ENCODE data around the gene SMYD3.

Gene SMYD3

DNA sequence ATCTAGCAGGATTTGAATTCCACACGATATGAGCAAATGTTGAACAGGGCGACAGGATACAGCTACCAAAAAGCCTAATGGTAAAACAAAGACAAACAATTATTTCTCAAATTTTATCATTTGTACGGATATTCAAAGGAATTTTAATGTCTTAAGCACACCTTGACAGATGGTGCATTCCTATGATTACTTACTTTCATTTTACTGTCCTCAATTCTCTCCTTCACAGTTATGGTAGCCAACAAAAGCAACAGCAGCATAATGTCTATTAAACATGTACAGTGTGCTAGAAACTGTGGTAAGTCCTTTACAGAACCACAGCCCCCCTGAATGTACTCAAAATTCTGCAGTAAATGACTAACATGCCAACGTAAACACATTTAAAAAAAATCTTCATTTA is 365.8 kb downstream of the SMYD3 start:
- Histone ChIP-seq H3K23ac (ENCODE audit: low read length in 2 of 2) (no peak overlapping the region), H2AFZ (ENCODE audit: low read depth, low read length) (no peak overlapping the region), H3K18ac (ENCODE audit: low read depth in 1 of 2, low read length in 2 of 2) (no peak overlapping the region), H3K14ac (ENCODE audit: low read length in 2 of 2) (no peak overlapping the region), H3K36me3 (ENCODE audit: control insufficient read depth in 1 of 2, insufficient read depth in 2 of 2, low read depth in 1 of 2, low read length in 2 of 2) (peaks cover 0 to 3% of the 10 kb centered on the region in 2 experiments), H4K8ac (ENCODE audit: low read length) (no peak overlapping the region), H3K4ac (ENCODE audit: low read depth in 1 of 2, low read length in 2 of 2) (no peak overlapping the region), H2BK5ac (ENCODE audit: low read depth, low read length, poor library complexity, severe bottlenecking) (no peak overlapping the region), H3K4me2 (ENCODE audit: low read length, poor library complexity, severe bottlenecking) (no peak overlapping the region), H2BK120ac (ENCODE audit: low read depth, low read length) (no peak overlapping the region), H3K9me3 (ENCODE audit: control insufficient read depth, low read length) (no peaks in the 10 kb centered on the region), H3K4me3 (ENCODE audit: insufficient read depth in 1 of 2, low read depth in 1 of 2, low read length in 2 of 2) (no peak overlapping the region), H4K91ac (ENCODE audit: low read length) (no peak overlapping the region), H3K27ac (ENCODE audit: low read length, poor library complexity, severe bottlenecking) (no peak overlapping the region), H3K27me3 (ENCODE audit: control insufficient read depth in 1 of 2, insufficient read depth in 1 of 2, low read length in 2 of 2) (no peaks in the 10 kb centered on the region), H2BK12ac (ENCODE audit: low read length in 2 of 2) (peak overlapping the region in 1 of 2 experiments; percentile 55), H3K4me1 (ENCODE audit: control insufficient read depth, insufficient read depth, low read depth, low read length) (peaks cover 6% of the 10 kb centered on the region), H2AK5ac (ENCODE audit: low read length, severe bottlenecking) (no peak overlapping the region), H3K79me1 (replicated peaks; ENCODE audit: low read length, poor library complexity, severe bottlenecking) (peaks cover 6% of the 10 kb centered on the region), H3K9ac (ENCODE audit: low read length) (no peak overlapping the region), H2BK15ac (ENCODE audit: low read depth, poor library complexity, severe bottlenecking) (no peak overlapping the region)
- WGBS, result 82% methylated on average over 4 of the region's 4 CpGs
- DNase-seq, result no peak

- H2AK5ac ChIP-seq (ENCODE audit: low read length, severe bottlenecking), result no peak overlapping the region
- no peak overlapping the region for H3K23ac ChIP-seq (ENCODE audit: low read length in 2 of 2)
- H4K91ac ChIP-seq (ENCODE audit: low read length), result no peak overlapping the region
Observed at GRCh38 chr1:246139745-246140182, 367.3 kb downstream of the SMYD3 start.

GRCh38 chr1:246138781-246139180 is 368.3 kb downstream of the SMYD3 start:
- 64% methylated on average over 1 of the region's 2 CpGs for whole genome bisulfite sequencing
- Histone ChIP-seq H3K27ac (ENCODE audit: low read length, poor library complexity, severe bottlenecking) (peak overlapping the region; percentile 59), H2BK120ac (ENCODE audit: low read depth, low read length) (no peak overlapping the region), H3K4me2 (ENCODE audit: low read length, poor library complexity, severe bottlenecking) (no peak overlapping the region), H3K4me1 (ENCODE audit: control insufficient read depth, insufficient read depth, low read depth, low read length) (peaks cover 6% of the 10 kb centered on the region), H3K79me1 (replicated peaks; ENCODE audit: low read length, poor library complexity, severe bottlenecking) (peaks cover 7% of the 10 kb centered on the region), H2BK5ac (ENCODE audit: low read depth, low read length, poor library complexity, severe bottlenecking) (no peak overlapping the region), H4K8ac (ENCODE audit: low read length) (no peak overlapping the region), H3K27me3 (ENCODE audit: control insufficient read depth in 1 of 2, insufficient read depth in 1 of 2, low read length in 2 of 2) (no peaks in the 10 kb centered on the region), H3K9me3 (ENCODE audit: control insufficient read depth, low read length) (no peaks in the 10 kb centered on the region), H3K36me3 (ENCODE audit: control insufficient read depth in 1 of 2, insufficient read depth in 2 of 2, low read depth in 1 of 2, low read length in 2 of 2) (peaks cover 0 to 2% of the 10 kb centered on the region in 2 experiments), H3K14ac (ENCODE audit: low read length in 2 of 2) (no peak overlapping the region), H2AK5ac (ENCODE audit: low read length, severe bottlenecking) (peak overlapping the region; percentile 91), H3K9ac (ENCODE audit: low read length) (peak overlapping the region; percentile 75), H3K23ac (ENCODE audit: low read length in 2 of 2) (no peak overlapping the region), H2BK12ac (ENCODE audit: low read length in 2 of 2) (no peak overlapping the region), H4K91ac (ENCODE audit: low read length) (peak overlapping the region; percentile 61), H3K4ac (ENCODE audit: low read depth in 1 of 2, low read length in 2 of 2) (no peak overlapping the region), H3K18ac (ENCODE audit: low read depth in 1 of 2, low read length in 2 of 2) (no peak overlapping the region), H2AFZ (ENCODE audit: low read depth, low read length) (no peak overlapping the region), H3K4me3 (ENCODE audit: insufficient read depth in 1 of 2, low read depth in 1 of 2, low read length in 2 of 2) (no peak overlapping the region), H2BK15ac (ENCODE audit: low read depth, poor library complexity, severe bottlenecking) (no peak overlapping the region)
- no peak for DNase-seq

More at GRCh38 chr1:246139745-246140182, 367.3 kb downstream of the SMYD3 start:
- Histone ChIP-seq H3K27ac (ENCODE audit: low read length, poor library complexity, severe bottlenecking) (peak overlapping the region; percentile 45), H2BK12ac (ENCODE audit: low read length in 2 of 2) (no peak overlapping the region), H3K9me3 (ENCODE audit: control insufficient read depth, low read length) (no peaks in the 10 kb centered on the region), H3K4me1 (ENCODE audit: control insufficient read depth, insufficient read depth, low read depth, low read length) (peaks cover 6% of the 10 kb centered on the region), H2BK15ac (ENCODE audit: low read depth, poor library complexity, severe bottlenecking) (no peak overlapping the region), H3K27me3 (ENCODE audit: control insufficient read depth in 1 of 2, insufficient read depth in 1 of 2, low read length in 2 of 2) (no peaks in the 10 kb centered on the region), H2BK120ac (ENCODE audit: low read depth, low read length) (no peak overlapping the region), H3K9ac (ENCODE audit: low read length) (peak overlapping the region; percentile 75), H2AFZ (ENCODE audit: low read depth, low read length) (no peak overlapping the region), H2BK5ac (ENCODE audit: low read depth, low read length, poor library complexity, severe bottlenecking) (no peak overlapping the region), H3K36me3 (ENCODE audit: control insufficient read depth in 1 of 2, insufficient read depth in 2 of 2, low read depth in 1 of 2, low read length in 2 of 2) (peaks cover 0 to 3% of the 10 kb centered on the region in 2 experiments), H3K18ac (ENCODE audit: low read depth in 1 of 2, low read length in 2 of 2) (no peak overlapping the region), H4K8ac (ENCODE audit: low read length) (no peak overlapping the region), H3K79me1 (replicated peaks; ENCODE audit: low read length, poor library complexity, severe bottlenecking) (peaks cover 9% of the 10 kb centered on the region), H3K14ac (ENCODE audit: low read length in 2 of 2) (no peak overlapping the region), H3K4me2 (ENCODE audit: low read length, poor library complexity, severe bottlenecking) (no peak overlapping the region), H3K4me3 (ENCODE audit: insufficient read depth in 1 of 2, low read depth in 1 of 2, low read length in 2 of 2) (no peak overlapping the region), H3K4ac (ENCODE audit: low read depth in 1 of 2, low read length in 2 of 2) (no peak overlapping the region)
- peak; percentile 63 for DNase-seq
- 0% methylated on average over 1 of the region's 2 CpGs for WGBS

DNA sequence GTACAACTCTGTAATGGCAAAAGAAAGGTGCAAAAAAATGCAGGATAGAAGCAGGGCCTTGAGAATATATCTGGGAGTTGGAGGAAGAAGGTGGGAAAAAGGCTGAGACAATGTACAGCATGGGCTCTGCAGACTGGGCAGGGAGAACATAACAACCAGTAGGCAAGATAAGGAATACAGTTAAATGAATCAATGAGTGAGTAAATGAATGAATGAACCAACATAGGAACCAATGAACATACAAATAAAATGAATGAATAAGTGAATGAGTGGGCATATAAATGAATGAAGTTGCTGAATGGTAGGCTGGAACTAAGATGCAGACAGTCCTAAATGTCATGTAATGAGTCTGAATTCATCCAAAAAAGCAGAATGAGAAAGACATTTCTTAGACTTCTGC is 370.6 kb downstream of the SMYD3 start:
- Histone ChIP-seq H2BK12ac (ENCODE audit: low read length in 2 of 2) (no peak overlapping the region), H3K9me3 (ENCODE audit: control insufficient read depth, low read length) (no peaks in the 10 kb centered on the region), H2AFZ (ENCODE audit: low read depth, low read length) (no peak overlapping the region)

More for the DNA sequence above, 370.6 kb downstream of the SMYD3 start:
- Histone ChIP-seq H3K27ac (ENCODE audit: low read length, poor library complexity, severe bottlenecking) (no peak overlapping the region), H3K14ac (ENCODE audit: low read length in 2 of 2) (no peak overlapping the region), H3K4me3 (ENCODE audit: insufficient read depth in 1 of 2, low read depth in 1 of 2, low read length in 2 of 2) (no peak overlapping the region), H3K79me1 (replicated peaks; ENCODE audit: low read length, poor library complexity, severe bottlenecking) (peaks cover 5% of the 10 kb centered on the region), H3K36me3 (ENCODE audit: control insufficient read depth in 1 of 2, insufficient read depth in 2 of 2, low read depth in 1 of 2, low read length in 2 of 2) (no peaks in the 10 kb centered on the region), H3K23ac (ENCODE audit: low read length in 2 of 2) (no peak overlapping the region), H3K4ac (ENCODE audit: low read depth in 1 of 2, low read length in 2 of 2) (no peak overlapping the region), H2BK5ac (ENCODE audit: low read depth, low read length, poor library complexity, severe bottlenecking) (no peak overlapping the region), H3K9ac (ENCODE audit: low read length) (no peak overlapping the region), H2BK15ac (ENCODE audit: low read depth, poor library complexity, severe bottlenecking) (no peak overlapping the region), H3K27me3 (ENCODE audit: control insufficient read depth in 1 of 2, insufficient read depth in 1 of 2, low read length in 2 of 2) (no peaks in the 10 kb centered on the region), H2AK5ac (ENCODE audit: low read length, severe bottlenecking) (no peak overlapping the region), H2BK120ac (ENCODE audit: low read depth, low read length) (no peak overlapping the region), H3K4me2 (ENCODE audit: low read length, poor library complexity, severe bottlenecking) (no peak overlapping the region), H3K4me1 (ENCODE audit: control insufficient read depth, insufficient read depth, low read depth, low read length) (peaks cover 3% of the 10 kb centered on the region), H4K91ac (ENCODE audit: low read length) (no peak overlapping the region), H3K18ac (ENCODE audit: low read depth in 1 of 2, low read length in 2 of 2) (no peak overlapping the region), H4K8ac (ENCODE audit: low read length) (no peak overlapping the region)
- DNase-seq, result no peak
